Astrocyte of the cerebellum (primary cell): Measurements from ENCODE around the gene CTNNBIP1.

Experiments
- DNase-seq: peaks from one replicate; pipeline ENCODE4 v3.0.0-alpha.2; 2011; ENCODE audit warnings: low read depth
- H3K4me3 ChIP-seq: 2 replicates; pipeline ENCODE4 v1.5.1; 2011; ENCODE audit warnings: mild to moderate bottlenecking, low read depth, low read length, moderate library complexity
- CTCF ChIP-seq: IDR thresholded peaks from 2 replicates; pipeline ENCODE4 v1.5.1; 2012; ENCODE audit warnings: low read length, low read depth, moderate library complexity, mild to moderate bottlenecking; ENCODE audit errors: missing control alignments
- in situ Hi-C: cut with HindIII; loops from 2 replicates; pipeline ENCODE4 v1.10.0; 2017; ENCODE audit warnings: low sequenced_read_pairs

CTNNBIP1 gene

GRCh38 chr1:9846611-9847171 lies 63.4 kb downstream of the CTNNBIP1 start:
- no peak for TF ChIP-seq CTCF
- no peak for DNase-seq
- no peak overlapping the region for H3K4me3 ChIP-seq
- in situ Hi-C loops = no loop called here

- in situ Hi-C loops = no loop called here
- no peak for DNase-seq
- no peak overlapping the region for H3K4me3 ChIP-seq
- no peak for TF ChIP-seq CTCF
Measured at GRCh38 chr1:9845914-9846313, 64.2 kb downstream of the CTNNBIP1 start.

- in situ Hi-C loops = no loop called here
- H3K4me3 ChIP-seq = no peak overlapping the region
- TF ChIP-seq CTCF = no peak
- DNase-seq = no peak
Measured at GRCh38 chr1:9844756-9845155, 65.3 kb downstream of the CTNNBIP1 start.

GRCh38 chr1:9844106-9844505 lies 66.0 kb downstream of the CTNNBIP1 start:
- DNase-seq = no peak
- in situ Hi-C loops = no loop called here

GRCh38 chr1:9843576-9843945 lies 66.5 kb downstream of the CTNNBIP1 start:
- in situ Hi-C loops = no loop called here
- DNase-seq = no peak
- H3K4me3 ChIP-seq = no peak overlapping the region
- TF ChIP-seq CTCF = no peak

More at GRCh38 chr1:9844106-9844505, 66.0 kb downstream of the CTNNBIP1 start:
- H3K4me3 ChIP-seq = no peak overlapping the region
- TF ChIP-seq CTCF = no peak

GRCh38 chr1:9842781-9843575 lies 67.1 kb downstream of the CTNNBIP1 start:
- H3K4me3 ChIP-seq = no peak overlapping the region
- DNase-seq = no peak
- in situ Hi-C loops = no loop called here
- peak; percentile 14 for TF ChIP-seq CTCF
